GM18519 (cell line): ENCODE results near the gene APBB3.
"Not testable (repeated sequence)": the region's sequence is repeated elsewhere in the genome, so short reads cannot be mapped to it uniquely, and the experiment has no call there.

Source experiments
- ATAC-seq: cut with Tn5 transposase; IDR thresholded peaks from one replicate; pipeline ENCODE4 v1.9.1; 2021; ENCODE audit warnings: mild to moderate bottlenecking, moderate library complexity; ENCODE audit not compliant: unreplicated experiment, low FRiP score

The APBB3 gene

DNA sequence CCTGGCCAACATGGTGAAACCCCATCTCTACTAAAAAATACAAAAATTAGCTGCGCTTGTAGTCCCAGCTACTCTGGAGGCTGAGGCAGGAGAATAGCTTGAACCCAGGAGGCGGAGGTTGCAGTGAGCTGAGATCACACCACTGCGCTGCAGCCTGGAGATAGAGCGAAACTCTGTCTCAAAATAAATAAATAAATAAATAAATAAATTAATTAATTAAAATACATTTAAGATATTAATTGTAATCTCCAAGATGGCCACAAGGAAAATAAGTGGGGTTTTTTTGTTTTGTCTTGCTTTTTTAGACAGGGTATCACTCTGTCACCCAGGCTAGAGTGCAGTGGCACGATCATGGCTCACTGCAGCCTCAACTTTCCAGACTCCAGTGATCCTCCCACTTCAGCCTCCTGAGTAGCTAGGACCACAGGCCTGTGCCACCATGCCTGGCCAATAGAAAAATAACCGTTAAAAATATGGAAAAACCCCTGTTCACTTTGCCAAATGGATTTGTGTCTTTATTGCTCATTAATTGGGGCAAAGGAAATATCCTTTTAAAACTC lies 14.9 kb upstream of the APBB3 start:
- not testable (repeated sequence) for ATAC-seq

DNA sequence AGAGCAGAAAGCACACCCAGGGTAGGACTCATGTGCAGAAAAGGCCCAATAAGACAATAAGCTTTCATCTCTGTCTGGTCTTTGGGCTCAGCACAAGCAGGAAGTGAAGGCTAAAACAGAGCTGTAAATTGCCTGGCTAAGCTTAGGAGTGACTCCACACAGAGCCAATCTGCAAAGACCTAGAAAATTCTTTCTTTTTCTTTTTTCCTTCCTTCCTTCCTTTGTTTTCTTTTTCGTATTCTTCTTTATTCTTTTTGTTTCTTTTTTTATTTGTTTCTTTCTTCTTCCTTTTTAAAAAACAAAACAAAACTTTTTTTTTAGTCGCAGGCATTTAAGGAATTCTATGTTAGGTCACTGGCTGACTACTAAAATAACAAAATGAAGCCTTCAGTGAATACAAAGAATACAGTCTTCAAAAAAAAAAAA lies 12.4 kb upstream of the APBB3 start:
- no peak for ATAC-seq

DNA sequence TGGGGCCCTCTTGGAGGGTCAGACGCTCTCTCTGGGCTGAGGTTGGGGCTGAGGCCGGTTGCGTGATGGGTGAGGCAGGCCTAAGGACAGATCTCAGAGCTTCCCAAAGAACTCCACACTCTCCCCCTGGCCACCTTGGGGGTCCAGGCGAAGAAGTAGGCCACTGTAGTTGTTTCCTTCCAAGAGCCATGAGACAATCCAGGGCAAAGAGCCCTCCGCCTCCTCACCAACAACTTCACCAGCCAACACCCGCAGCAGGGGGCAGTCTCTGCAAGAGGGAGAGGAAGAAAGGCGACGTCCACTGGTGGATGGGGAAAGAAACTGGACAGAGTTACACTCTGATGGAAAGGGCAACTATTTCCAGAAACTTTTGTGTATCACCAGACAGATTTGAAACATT lies 10.9 kb upstream of the APBB3 start:
- no peak for ATAC-seq

DNA sequence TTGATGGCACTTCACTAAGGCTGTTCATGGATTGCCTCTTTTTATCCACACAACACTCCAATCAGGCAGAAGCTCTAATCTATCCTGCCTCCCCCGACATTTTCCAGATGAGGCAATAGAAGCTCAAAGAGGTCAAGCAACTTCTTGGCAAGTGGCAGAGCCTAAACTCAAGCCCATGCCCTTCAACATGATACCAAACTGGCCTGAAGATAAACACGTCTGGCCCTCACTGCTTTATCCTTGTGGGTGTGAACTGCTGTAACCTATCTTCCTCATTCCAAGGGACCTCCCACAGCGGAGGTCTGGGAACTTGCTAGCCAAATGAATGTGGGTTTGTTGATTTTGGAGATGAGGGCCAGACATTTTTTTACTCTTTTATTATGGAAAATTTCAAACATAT lies 9.8 kb upstream of the APBB3 start:
- no peak for ATAC-seq

DNA sequence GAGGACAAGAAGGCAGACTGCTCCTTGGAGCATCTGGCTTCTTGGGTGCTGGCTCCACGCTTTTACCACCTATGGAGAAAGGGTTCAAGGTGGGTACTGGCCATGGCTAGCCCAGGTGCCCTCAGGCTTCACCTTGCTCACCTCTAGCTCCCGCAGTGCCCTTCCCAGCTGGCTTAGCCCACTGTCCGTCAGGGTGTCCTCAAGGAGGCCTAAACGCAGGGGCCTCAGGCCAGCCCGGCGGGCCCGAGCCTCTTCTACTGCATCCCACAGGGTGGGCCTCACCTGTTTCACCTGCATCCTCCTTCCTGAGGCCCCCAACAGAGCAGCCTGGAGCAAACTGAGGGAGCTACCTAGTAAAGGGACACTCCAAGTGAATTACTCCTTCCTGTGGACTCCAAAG lies 9.3 kb upstream of the APBB3 start:
- ATAC-seq, result no peak

DNA sequence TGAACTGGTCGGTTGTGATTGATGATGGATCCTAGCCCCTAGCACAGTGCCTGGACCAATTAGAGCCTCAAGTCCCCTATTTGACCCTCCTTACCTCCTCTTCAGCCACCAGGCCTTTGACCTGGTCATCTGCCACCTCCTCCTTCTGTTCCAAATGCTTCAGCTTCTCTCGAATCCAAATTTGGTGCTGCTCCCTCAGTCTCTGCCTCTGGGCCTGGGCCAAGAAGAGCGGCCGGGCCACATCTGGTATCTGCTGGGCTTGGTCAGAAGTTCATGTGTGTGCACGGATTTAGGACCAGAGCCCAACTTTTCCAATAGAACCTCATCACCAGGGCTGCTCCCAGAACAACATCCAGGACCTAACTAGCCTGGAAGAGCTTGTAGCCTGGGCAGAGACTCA lies 6.7 kb upstream of the APBB3 start:
- no peak for ATAC-seq

DNA sequence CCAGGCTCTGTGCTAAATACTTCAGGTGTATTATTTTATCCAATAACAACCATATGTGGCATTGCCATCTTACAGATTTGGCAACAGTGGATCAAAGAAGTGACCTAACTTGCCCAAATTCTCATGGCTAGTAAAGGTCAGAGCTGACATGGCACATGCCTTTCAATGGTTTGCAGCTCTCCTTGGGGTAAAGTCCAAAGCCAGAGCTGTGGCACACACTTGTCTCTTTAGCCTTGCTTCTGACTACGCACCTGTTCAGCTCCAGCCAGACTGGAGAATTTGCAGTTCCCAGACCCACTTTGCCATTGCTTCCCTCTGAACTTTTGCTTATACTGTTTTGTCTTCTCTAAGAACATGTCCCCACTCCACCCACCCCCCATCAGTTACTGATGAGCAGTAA lies 6.1 kb upstream of the APBB3 start:
- no peak for ATAC-seq

DNA sequence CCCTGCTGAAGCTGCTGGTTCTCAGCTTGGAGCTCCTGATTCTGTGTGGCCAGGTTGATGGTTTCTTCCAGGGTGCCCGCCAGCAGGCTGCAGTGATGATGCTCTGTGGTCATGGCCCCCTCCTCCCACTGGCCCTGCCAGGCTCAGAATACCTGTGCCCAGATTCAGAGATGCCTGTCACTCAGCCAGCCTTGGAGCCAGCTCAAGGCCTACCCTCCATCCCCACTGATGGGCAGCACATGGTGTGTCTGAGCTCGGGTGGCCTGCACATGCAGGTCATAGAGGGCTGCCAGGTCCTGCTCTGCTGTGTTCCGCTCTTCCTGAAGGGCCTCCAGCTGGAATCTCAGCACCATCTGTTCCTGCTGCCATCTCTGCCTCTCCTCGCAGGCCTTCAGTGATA lies 5.7 kb upstream of the APBB3 start:
- ATAC-seq, result no peak

DNA sequence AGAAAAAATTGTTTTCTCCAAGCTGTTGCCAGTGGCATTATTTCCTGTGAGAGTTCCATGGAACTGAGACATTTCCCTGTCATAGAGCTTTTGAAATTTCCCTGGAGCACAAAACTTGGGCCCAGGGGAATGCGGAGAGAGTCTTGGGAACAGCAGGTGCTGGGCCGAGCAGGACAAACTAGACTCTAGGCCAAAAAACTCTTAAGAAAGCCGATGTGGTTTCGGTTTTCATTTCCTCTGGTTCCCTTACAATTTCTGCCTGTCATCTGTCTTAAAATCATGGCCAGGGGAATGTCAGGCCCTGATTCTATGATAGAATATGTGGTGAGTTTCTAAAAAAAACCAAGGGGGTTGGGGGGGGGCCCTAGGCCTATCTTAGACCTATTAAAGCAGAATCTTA lies 4.8 kb upstream of the APBB3 start:
- no peak for ATAC-seq

DNA sequence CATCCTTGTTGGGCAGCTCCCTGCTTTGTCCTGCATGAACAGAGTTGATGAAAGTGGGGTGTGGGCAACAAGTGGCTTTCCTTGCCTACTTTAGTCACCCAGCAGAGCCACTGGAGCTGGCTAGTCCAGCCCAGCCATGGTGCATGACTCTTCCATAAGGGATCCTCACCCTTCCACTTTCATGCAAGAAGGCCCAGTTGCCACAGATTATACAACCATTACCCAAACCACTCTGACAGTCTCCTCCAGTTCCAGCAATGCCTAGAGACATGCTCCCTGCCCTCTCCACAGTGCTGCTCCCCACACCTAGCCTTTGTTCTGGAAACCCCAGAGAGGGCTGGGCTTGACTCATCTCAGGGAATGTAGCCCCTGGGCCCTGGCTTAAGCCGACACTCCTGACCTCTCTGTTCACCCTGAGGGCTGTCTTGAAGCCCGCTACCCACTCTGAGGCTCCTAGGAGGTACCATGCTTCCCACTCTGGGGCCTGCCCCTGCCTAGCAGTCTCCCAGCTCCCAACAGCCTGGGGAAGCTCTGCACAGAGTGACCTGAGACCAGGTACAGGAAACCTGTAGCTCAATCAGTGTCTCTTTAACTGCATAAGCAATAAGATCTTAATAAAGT lies 4.2 kb upstream of the APBB3 start:
- ATAC-seq, result no peak

DNA sequence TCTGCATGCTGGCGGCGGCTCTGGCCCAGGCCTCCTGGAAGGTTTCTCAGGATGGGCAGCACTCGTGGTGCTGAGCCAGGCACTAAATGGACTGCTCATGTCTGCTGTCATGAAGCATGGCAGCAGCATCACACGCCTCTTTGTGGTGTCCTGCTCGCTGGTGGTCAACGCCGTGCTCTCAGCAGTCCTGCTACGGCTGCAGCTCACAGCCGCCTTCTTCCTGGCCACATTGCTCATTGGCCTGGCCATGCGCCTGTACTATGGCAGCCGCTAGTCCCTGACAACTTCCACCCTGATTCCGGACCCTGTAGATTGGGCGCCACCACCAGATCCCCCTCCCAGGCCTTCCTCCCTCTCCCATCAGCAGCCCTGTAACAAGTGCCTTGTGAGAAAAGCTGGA lies 3.5 kb upstream of the APBB3 start:
- ATAC-seq, result no peak

DNA sequence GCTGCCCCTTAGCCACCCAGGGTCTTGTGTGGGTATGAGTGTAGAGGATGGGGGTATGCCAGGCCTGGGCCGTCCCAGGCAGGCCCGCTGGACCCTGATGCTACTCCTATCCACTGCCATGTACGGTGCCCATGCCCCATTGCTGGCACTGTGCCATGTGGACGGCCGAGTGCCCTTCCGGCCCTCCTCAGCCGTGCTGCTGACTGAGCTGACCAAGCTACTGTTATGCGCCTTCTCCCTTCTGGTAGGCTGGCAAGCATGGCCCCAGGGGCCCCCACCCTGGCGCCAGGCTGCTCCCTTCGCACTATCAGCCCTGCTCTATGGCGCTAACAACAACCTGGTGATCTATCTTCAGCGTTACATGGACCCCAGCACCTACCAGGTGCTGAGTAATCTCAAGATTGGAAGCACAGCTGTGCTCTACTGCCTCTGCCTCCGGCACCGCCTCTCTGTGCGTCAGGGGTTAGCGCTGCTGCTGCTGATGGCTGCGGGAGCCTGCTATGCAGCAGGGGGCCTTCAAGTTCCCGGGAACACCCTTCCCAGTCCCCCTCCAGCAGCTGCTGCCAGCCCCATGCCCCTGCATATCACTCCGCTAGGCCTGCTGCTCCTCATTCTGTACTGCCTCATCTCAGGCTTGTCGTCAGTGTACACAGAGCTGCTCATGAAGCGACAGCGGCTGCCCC lies 2.9 kb upstream of the APBB3 start:
- ATAC-seq, result no peak

DNA sequence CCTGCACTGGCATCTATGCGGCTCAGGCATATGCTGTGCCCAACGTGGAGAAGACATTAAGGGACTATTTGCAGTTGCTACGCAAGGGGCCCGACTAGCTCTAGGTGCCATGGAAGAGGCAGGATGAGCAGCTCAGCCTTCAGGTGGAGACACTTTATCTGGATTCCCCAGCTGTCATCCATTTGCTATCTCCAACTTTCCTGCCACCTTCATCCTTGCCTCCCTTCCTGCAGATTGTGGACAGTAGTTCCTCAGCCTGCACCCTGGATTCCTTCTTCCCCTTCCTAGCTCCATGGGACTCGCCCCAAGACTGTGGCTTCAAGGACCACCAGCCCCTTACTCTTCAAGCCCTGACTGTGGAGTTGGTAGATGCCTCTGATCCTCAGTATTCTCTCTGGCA lies 2.3 kb upstream of the APBB3 start:
- no peak for ATAC-seq

DNA sequence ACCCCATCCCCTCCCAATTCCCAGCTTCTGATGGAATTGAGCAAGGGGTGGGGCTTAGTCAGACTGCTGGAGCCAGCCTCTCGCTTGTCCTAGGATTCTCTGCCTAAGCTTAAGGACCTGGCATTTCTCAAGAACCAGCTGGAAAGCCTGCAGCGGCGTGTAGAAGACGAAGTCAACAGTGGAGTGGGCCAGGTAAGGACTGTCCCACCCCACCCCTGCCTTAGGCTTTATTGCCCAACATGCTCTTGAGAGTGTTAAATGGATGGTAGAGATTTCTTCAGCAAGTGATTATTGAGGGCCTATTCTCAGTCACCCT lies 1.3 kb upstream of the APBB3 start:
- no peak for ATAC-seq

DNA sequence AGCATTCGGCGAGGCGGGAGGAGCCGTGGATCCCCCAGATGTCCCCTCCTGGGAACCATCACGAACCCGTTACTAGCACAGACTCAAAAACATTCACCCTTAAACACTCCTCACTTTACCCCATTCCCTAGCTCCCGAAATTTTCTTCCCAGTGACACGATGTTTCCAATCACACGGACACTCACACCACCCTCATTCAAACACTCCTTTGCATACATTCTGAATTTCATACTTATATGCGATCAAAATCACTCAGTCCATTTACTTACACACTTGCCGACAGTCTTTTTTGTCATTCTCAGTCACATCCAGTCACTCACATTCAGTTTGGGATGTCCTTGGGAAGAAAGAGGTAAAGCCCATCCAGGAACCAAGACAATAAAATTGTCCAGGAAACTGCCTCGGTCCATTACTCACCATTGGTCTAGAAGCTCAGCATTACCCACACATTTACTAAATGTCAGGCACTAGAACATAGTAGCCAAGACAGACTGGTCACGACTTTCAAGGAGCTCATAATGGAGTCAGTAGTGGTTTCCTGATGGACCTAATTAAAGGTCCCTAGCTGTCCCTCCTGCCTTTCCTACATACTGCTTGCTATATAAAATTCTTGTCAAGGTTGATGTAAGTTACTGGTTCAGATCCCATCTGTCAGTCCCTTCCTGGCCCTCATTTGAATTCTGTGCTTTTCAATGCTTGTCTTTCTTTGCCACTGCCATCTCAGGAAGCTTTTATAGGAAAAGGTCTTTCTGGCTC lies 804 bp upstream of the APBB3 start:
- ATAC-seq, result no peak

DNA sequence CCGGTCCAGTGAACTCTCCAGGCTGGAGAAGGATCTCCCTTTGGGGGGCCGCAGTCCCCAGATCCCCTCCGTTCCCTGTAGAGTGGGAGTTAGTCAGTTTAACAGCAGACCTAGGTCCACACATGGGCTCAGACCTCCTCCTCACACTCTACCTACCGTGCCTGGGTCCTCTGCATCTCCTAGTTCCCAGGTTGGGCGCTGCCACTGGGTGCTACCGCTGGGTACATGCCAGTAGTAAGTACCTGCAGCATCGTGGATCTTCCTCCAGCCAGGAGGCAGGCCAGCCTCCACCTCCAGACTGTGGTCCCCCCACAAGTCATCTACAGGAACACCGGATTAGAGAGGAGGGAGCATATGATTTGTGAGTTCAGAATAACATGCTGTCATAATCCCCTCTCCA lies 802 bp downstream of the APBB3 start:
- no peak for ATAC-seq

DNA sequence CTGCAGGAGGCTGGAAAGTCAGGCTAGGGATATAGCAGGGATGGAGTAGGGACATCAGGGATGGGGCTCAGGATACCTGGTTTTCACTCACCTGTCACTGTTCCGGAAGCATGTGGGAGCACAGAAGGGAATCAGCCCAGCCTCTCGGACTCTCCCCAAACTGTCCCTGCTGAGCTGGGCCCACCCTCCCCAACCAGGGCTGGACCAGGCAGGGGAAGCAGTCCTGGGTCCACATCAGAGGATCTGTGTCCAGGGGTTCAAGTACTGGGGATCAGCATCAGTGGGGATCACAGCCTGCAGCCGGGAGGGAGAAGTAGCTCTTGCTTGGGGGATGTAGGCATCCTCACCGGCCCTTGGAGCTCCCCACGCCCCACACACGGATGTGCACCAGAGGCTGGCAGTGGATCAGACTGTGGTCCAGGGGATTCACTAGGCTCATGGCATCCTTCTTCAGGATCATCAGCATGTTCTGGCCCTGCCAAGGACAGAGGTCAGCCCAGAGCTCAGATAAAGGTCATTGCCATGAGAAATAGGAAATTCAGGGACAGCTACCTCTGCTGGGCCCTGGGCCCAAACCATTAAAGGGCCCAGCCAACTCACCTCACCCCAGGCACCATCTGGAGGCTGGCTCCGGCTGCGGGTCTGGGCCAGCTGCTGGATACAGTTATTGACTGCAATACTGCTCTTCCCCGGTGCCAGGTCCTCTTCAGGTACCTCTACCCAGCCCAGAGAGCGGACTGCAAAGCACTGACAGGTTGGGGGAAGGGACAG lies 2.5 kb downstream of the APBB3 start:
- no peak for ATAC-seq

DNA sequence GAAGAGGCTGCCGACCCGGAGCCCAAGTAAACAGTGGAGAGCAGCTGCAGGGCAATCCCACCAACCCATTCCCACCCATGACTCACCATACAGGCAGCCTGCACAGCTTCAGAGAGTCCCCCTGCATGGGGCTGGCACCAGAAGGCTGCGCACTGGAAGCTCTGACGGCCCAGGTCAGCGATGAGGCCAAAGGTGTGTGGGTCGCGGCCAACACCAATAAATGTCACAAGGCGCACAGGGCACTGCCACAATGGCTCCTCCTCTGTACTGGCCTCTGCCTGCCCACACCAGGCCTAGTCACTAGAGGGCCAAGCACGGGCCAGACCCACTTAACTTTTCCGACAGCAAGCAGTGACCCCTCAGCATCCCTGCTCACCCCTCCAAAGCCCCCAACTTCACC lies 4.2 kb downstream of the APBB3 start:
- ATAC-seq, result no peak

DNA sequence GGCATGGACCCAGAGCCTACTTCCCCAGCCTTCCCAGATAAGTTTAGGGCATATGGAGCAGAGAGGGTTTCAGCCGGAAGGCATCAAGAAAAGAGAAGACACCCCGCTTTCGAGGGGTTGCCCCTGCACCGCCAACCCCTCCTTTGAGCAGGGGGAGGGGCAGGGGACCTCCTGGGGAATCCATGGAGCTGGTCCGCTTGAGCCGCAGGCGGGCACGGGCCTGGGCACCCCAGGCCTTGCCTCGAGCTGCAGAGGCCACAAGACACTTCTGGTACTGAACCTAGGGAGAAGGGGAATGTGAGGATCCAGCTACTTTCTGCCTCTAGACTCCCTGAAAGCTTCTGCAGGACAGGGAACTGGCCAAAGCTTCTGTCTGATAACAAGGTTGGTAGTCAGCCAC lies 5.9 kb downstream of the APBB3 start:
- ATAC-seq, result no peak

DNA sequence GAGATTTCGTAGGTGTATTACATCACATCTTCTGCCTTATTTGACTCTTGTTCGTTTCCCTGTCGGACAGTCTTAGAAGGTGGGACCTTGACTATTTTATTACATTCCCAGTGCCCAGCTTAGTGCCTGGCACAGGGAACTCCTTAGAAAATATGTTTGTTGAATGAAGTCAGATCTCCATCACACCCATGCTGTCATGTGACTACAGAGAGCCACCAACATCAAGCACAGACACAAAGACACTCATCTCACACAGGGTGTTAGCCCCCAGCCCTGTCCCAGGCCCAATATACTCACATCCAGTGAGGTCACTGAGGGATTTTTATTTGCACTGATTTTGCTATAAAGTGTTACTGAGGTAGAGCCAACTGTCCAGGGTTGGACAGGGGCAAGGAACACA lies 6.4 kb downstream of the APBB3 start:
- ATAC-seq, result no peak
